ENCODE measurements around the gene CWC22.

- no peak for TF ChIP-seq POLR2A (IDR thresholded peaks at IDR 0.05)
- TF ChIP-seq POLR2AphosphoS5 (IDR thresholded peaks at IDR 0.05) = no peak
These were observed 53.1 kb downstream of the CWC22 start for GRCh38 chr2:179954026-179954425.

Measured in breast epithelium (tissue), 3 donors.